HEK293T (cell line): ENCODE measurements around the gene NAT8L.
A peak's percentile ranks its signal among the peaks of the same experiment; 100 is the strongest.

ENCODE experiments used
- CTCF ChIA-PET: fragments of 350-600 bp; formaldehyde crosslinking; extraction: SDS; loops from one replicate; lab custom pipeline; 2021; ENCODE audit warnings: antibody characterized with exemption, inconsistent platforms; lab: Yijun Ruan, JAX
- POLR2A ChIA-PET: fragments of 350-600 bp; formaldehyde crosslinking; extraction: SDS; loops from one replicate; lab custom pipeline; 2020; ENCODE audit warnings: antibody characterized with exemption, inconsistent platforms; lab: Yijun Ruan, JAX
- DNase-seq: peaks from one replicate; pipeline ENCODE4 v3.0.0; 2012; ENCODE audit warnings: mixed read lengths; ENCODE audit errors: extremely low spot score
- ARNT ChIP-seq: fragments of 450-650 bp; IDR thresholded peaks from 2 replicates; pipeline ENCODE4 v1.6.1; 2017; ENCODE audit warnings: mild to moderate bottlenecking
- BHLHE40 ChIP-seq: fragments of 450-650 bp; IDR thresholded peaks from 2 replicates; pipeline ENCODE4 v1.6.1; 2016; ENCODE audit warnings: mild to moderate bottlenecking, moderate library complexity, borderline replicate concordance
- CTBP1 ChIP-seq: fragments of 450-650 bp; IDR thresholded peaks from 2 replicates; pipeline ENCODE4 v1.6.1; 2016; ENCODE audit warnings: borderline replicate concordance
- ELF4 ChIP-seq: fragments of 450-650 bp; IDR thresholded peaks from 2 replicates; pipeline ENCODE4 v1.6.1; 2017; ENCODE audit warnings: antibody characterized with exemption
- FOXA1 ChIP-seq: fragments of 450-650 bp; IDR thresholded peaks from 2 replicates; pipeline ENCODE4 v1.6.1; 2016; ENCODE audit warnings: mild to moderate bottlenecking
- FOXK2 ChIP-seq: fragments of 450-650 bp; IDR thresholded peaks from 2 replicates; pipeline ENCODE4 v1.6.1; 2016; ENCODE audit warnings: mild to moderate bottlenecking
- FOXM1 ChIP-seq: fragments of 450-650 bp; IDR thresholded peaks from 2 replicates; pipeline ENCODE4 v1.6.1; 2017; ENCODE audit warnings: mild to moderate bottlenecking, borderline replicate concordance
- HDGF ChIP-seq: fragments of 450-650 bp; IDR thresholded peaks from 2 replicates; pipeline ENCODE4 v1.6.1; 2017; ENCODE audit warnings: antibody characterized with exemption, borderline replicate concordance
- L3MBTL2 ChIP-seq: fragments of 450-650 bp; conservative IDR thresholded peaks from 2 replicates; pipeline ENCODE4 v1.6.1; 2016; ENCODE audit warnings: mild to moderate bottlenecking
- LEF1 ChIP-seq: fragments of 450-650 bp; IDR thresholded peaks from 2 replicates; pipeline ENCODE4 v1.6.1; 2017; ENCODE audit warnings: mild to moderate bottlenecking, borderline replicate concordance
- NFRKB ChIP-seq: fragments of 450-650 bp; IDR thresholded peaks from 2 replicates; pipeline ENCODE4 v1.6.1; 2016; ENCODE audit warnings: mild to moderate bottlenecking, moderate library complexity
- SP1 ChIP-seq: fragments of 450-650 bp; IDR thresholded peaks from 2 replicates; pipeline ENCODE4 v1.6.1; 2017
- SUZ12 ChIP-seq: fragments of 450-650 bp; IDR thresholded peaks from 2 replicates; pipeline ENCODE4 v1.6.1; 2016; ENCODE audit warnings: mild to moderate bottlenecking
- TARDBP ChIP-seq: fragments of 450-650 bp; IDR thresholded peaks from 2 replicates; pipeline ENCODE4 v1.6.1; 2016
- ZNF384 ChIP-seq: fragments of 450-650 bp; IDR thresholded peaks from 2 replicates; pipeline ENCODE4 v1.6.1; 2016
- TF ChIP-seq, protein P1 (sequence below): fragments of 450-650 bp; IDR thresholded peaks from 2 replicates; pipeline ENCODE4 v1.6.1; 2016

NAT8L gene

DNA sequence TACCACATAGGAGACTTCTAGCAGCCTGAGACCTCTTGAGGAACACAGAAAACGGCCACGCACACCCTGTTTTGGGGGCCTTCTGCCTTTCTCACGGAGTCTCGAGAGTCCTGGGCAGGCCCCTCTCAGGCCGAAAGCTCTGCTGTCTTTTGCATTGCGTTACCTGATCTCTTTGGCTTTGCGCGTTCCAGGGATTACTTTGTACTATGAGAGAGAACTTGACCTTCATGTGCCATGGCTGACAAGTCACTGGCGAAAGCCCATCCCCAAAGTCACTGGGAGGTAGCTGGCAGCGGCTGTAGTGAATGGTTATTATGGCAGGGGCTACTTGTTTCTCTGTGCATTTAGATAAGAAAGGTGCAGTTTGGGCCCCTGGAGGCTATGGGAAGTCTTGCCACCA, 8.0 kb upstream of the NAT8L start:
- POLR2A ChIA-PET, result interaction anchor here (1.9 kb wide), 1 partner anchor 42 kb away, joined by 4 read pairs; no protein-coding TSS in a partner anchor

DNA sequence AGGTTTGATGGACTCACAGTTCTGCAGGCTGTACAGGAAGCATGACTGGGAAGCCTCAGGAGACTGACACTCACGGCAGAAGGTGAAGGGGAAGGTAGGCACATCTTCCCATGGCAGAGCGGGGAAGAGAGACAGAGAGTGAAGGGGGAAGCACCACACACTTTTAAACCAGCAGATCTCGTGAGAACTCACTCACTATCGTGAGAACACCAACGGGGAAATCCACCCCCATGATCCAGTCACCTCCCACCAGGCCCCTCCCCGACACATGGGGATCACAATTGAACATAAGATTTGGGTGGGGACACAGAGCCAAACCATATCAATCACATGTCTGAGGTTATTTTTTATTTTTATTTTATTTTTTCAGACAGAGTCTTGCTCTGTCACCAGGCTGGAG, 4.9 kb upstream of the NAT8L start:
- no peak for DNase-seq
- CTCF ChIA-PET, result no interaction called here
- POLR2A ChIA-PET, result no interaction called here
- TF ChIP-seq BHLHE40 (no peak), CTBP1 (no peak), LEF1 (no peak), NFRKB (no peak), ARNT (no peak), ZNF384 (no peak)

More for the DNA sequence above, 8.0 kb upstream of the NAT8L start:
- DNase-seq, result no peak
- CTCF ChIA-PET, result no interaction called here
- no peak for TF ChIP-seq LEF1
- TF ChIP-seq SUZ12, result no peak
- TF ChIP-seq FOXM1, result no peak
- TF ChIP-seq, protein P1, sequence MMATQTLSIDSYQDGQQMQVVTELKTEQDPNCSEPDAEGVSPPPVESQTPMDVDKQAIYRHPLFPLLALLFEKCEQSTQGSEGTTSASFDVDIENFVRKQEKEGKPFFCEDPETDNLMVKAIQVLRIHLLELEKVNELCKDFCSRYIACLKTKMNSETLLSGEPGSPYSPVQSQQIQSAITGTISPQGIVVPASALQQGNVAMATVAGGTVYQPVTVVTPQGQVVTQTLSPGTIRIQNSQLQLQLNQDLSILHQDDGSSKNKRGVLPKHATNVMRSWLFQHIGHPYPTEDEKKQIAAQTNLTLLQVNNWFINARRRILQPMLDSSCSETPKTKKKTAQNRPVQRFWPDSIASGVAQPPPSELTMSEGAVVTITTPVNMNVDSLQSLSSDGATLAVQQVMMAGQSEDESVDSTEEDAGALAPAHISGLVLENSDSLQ, result no peak
- no peak for TF ChIP-seq L3MBTL2
- TF ChIP-seq HDGF, result no peak
- no peak for TF ChIP-seq BHLHE40
- no peak for TF ChIP-seq FOXK2
- TF ChIP-seq SP1, result no peak
- no peak for TF ChIP-seq ELF4
- TF ChIP-seq CTBP1, result no peak
- no peak for TF ChIP-seq TARDBP
- no peak for TF ChIP-seq FOXA1
- no peak for TF ChIP-seq ARNT
- TF ChIP-seq ZNF384, result no peak
- no peak for TF ChIP-seq NFRKB

DNA sequence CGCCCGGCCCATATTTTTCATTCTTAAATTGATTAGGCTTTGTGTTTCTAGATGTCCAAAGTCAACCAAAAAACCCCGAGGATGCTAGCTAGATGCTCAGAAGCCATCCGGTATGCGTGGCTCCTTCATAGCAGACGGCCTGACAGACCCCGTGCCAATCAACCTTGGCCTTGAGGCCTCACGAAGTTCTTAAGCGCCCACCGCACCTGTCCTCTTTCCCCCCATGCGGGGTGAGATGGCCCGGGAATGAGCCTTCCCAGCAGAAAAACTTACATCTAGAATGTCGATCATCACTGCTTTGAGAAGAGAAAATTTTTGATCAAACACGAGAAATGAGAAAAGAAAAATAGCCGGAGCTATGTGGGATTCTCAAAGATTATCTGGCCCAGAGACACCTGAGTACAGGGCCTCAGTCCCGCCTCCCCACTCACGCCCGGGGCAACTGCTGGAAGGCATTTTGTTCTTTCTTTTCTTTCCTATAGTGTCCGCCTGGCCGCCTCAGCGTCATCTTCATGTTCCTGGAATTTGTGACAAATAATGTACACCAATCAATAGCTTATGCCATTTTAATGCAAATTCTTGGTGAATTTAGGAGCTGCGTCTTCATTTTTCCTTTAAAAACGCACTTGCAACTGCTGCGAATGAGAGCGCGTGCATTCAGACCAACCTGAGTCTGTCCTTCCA, 1.6 kb upstream of the NAT8L start:
- TF ChIP-seq CTBP1, result no peak
- POLR2A ChIA-PET, result no interaction called here
- CTCF ChIA-PET, result no interaction called here
- no peak for DNase-seq

DNA sequence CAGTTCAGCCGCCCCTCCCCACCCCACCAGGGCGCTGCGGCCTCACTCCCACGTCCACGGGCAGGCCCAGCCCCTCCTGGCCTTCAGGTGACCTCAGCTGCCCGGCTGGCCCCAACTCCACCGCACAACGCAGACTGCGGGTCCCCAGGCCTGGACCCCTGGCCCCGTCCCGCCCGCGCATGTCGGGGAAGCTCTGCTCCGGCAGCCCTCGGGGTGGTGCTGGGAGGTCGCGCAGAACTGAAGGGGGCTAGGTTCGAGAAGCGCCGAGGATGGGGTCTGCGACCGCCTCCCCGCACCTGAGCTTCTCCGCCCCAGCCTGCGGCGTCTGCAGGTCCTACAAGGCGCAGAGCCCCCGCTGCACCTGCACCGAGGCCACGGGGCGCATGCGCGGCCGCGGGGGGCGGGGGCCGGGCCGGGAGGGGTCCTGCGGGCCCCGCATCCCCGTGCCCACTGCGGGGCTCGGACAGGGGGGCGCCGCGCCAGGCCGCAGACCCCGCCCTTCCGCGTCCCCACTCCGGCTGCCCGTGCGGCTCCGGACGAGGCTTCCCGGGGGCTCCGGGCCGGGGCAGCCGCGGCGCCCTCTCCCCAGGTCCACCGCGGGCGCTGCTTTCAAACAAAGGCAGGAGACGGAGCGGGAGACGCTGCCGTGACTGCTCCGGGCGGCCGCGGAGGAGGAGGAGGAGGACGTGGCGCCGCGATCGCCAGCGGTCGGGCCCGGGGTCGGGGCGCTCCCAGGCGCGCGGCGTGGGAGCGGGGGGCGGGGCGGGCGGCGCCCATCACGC, 672 bp upstream of the NAT8L start:
- DNase-seq, result peak; percentile 78
- CTCF ChIA-PET, result no interaction called here
- POLR2A ChIA-PET, result interaction anchor here (1.1 kb wide), 1 partner anchor 201 kb away, joined by 3 read pairs; no protein-coding TSS in a partner anchor
- TF ChIP-seq LEF1 (no peak), FOXA1 (no peak), BHLHE40 (no peak), L3MBTL2 (no peak), NFRKB (no peak), FOXM1 (no peak), ZNF384 (no peak), HDGF (no peak), TARDBP (no peak), ELF4 (no peak), FOXK2 (no peak), SUZ12 (no peak), SP1 (no peak), ARNT (no peak)
- TF ChIP-seq, protein P1, result no peak

DNA sequence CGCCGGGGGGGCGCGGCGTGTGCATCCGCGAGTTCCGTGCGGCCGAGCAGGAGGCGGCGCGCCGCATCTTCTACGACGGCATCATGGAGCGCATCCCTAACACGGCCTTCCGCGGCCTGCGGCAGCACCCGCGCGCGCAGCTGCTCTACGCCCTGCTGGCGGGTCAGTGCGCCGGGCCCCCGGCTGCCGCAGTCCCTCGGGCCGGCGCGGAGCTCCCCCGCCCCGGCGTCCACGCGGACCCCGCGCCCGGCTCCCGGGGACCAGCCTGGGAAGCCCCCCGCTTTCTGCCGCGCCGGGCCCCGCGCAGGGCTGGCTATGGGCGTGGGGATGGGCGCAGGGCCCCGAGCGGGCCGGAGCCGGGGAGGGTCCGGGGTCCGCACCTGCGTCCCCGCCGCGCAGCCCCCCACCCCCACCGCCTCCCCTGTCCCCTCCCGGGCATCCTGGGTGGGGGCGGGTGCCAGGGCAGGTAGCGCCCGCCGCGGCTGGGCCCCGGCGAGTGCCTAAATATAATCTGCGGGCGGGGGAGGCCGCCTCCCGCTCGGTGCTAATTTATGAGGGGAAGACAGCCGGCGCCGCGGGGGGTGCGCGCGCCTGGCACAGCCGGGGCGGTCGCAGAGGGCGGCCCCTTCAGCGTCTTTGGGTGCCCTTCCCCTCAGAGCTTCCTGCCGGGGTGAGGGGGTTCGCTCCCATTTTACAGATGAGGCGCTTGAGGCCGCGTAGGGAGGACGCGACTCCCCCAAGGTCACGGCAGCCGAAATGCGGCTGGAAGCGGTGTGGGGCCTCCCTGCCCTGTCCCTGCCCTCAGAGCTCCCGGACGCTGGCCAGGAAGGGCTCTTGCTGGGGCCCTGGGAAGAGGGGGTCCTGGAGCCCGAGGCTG, 837 bp downstream of the NAT8L start:
- TF ChIP-seq, protein P1, result peak; percentile 33
- TF ChIP-seq LEF1, result no peak
- peak; percentile 55 for DNase-seq
- ChIA-PET POLR2A (interaction anchor here (0.7 to 1.1 kb wide), 2 partner anchors 50 to 203 kb away, joined by 3 to 4 read pairs; no protein-coding TSS in a partner anchor), CTCF (interaction anchor here (0.6 kb wide), 1 partner anchor 334 kb away, joined by 3 read pairs; no protein-coding TSS in a partner anchor)
